Osteocyte (in vitro differentiated cells): ENCODE measurements around the gene HPCAL1. TPM values are rescaled to one million over a fixed set of nuclear protein-coding genes. Genes with fewer than 3 reads are reported as not detected.

Experiments
- DNase-seq: peaks from one replicate; pipeline ENCODE4 v3.0.0; 2021; ENCODE audit warnings: mixed read lengths; ENCODE audit not compliant: unreplicated experiment; ENCODE audit errors: extremely low spot score
- H3K27ac Mint-ChIP-seq: one replicate; pipeline ENCODE4 v1.8.0; 2021; ENCODE audit warnings: mild to moderate bottlenecking, mixed read lengths; ENCODE audit not compliant: unreplicated experiment
- H3K27me3 Mint-ChIP-seq: one replicate; pipeline ENCODE4 v1.8.0; 2021; ENCODE audit warnings: mixed read lengths; ENCODE audit not compliant: unreplicated experiment
- H3K36me3 Mint-ChIP-seq: one replicate; pipeline ENCODE4 v1.8.0; 2021; ENCODE audit warnings: mixed read lengths; ENCODE audit not compliant: unreplicated experiment
- H3K4me1 Mint-ChIP-seq: one replicate; pipeline ENCODE4 v1.8.0; 2021; ENCODE audit warnings: mixed read lengths; ENCODE audit not compliant: unreplicated experiment
- H3K4me3 Mint-ChIP-seq: one replicate; pipeline ENCODE4 v1.8.0; 2021; ENCODE audit warnings: mild to moderate bottlenecking, moderate library complexity, mixed read lengths; ENCODE audit not compliant: unreplicated experiment
- H3K9me3 Mint-ChIP-seq: one replicate; pipeline ENCODE4 v1.8.0; 2021; ENCODE audit warnings: mixed read lengths; ENCODE audit not compliant: unreplicated experiment
- total RNA-seq: library from RNA; stranded (reverse); gene quantifications from 2 replicates; pipeline ENCODE4 v1.2.1, GENCODE V29; 2021
- TF ChIP-seq, protein P1 (sequence below): fragments of 200-600 bp; sonication (generic); IDR thresholded peaks from 2 replicates; pipeline ENCODE4 v1.5.0; 2021; ENCODE audit warnings: antibody characterized with exemption, mild to moderate bottlenecking, moderate library complexity

HPCAL1 gene
- total RNA-seq, 1 donor from 2014 or later: 56.8 TPM

DNA sequence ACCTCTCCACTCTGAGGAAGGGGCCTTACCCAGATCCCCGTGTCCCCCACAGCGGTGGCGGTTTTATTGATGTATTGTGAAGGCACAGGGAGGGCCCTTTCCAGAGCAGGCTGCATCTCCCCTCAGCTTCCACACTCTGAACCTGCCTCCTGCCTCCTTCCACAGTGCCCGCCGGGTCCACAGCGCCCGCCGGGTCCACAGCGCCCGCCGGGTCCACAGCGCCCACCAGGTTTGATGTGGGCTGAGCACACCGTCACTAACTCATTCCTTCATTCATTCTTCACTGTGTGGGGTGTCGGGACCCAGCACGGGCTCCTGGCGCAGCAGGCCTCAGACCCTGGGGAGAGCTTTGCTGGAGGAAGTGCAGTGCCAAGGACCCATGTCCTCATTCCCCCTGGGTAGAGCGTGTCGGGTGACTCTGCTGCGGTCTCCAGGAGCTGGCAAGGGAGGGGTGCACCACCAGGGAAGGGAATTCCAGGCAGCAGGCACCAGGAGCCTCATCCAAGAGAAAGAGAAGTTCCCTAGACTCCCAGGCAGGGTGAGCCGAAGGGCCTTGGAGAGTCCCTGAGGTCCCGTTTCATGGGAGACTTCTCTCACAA, 57.1 kb downstream of the HPCAL1 start:
- Mint-ChIP-seq H3K27ac (no peak overlapping the region), H3K36me3 (no peaks in the 10 kb centered on the region), H3K27me3 (no peaks in the 10 kb centered on the region), H3K4me3 (no peak overlapping the region), H3K4me1 (peaks cover 4% of the 10 kb centered on the region), H3K9me3 (no peaks in the 10 kb centered on the region)
- TF ChIP-seq, protein P1, sequence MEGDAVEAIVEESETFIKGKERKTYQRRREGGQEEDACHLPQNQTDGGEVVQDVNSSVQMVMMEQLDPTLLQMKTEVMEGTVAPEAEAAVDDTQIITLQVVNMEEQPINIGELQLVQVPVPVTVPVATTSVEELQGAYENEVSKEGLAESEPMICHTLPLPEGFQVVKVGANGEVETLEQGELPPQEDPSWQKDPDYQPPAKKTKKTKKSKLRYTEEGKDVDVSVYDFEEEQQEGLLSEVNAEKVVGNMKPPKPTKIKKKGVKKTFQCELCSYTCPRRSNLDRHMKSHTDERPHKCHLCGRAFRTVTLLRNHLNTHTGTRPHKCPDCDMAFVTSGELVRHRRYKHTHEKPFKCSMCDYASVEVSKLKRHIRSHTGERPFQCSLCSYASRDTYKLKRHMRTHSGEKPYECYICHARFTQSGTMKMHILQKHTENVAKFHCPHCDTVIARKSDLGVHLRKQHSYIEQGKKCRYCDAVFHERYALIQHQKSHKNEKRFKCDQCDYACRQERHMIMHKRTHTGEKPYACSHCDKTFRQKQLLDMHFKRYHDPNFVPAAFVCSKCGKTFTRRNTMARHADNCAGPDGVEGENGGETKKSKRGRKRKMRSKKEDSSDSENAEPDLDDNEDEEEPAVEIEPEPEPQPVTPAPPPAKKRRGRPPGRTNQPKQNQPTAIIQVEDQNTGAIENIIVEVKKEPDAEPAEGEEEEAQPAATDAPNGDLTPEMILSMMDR: no peak
- no peak for DNase-seq

DNA sequence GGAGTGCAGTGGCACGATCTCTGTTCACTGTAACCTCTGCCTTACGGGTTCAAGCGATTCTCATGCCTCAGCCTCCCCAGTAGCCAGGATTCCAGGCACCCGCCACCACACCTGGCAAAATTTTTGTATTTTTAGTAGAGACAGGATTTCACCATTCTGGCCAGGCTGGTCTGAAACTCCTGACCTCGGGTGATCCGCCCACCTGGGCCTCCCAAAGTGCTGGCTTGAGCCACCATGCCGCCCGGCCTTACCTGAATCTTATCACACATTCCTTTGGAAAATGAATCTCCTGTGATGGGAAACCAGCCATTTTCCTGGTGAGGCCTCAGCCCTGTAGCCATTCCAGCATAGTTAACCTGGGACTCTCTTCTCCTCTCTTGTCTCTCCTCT, 57.8 kb downstream of the HPCAL1 start:
- Mint-ChIP-seq H3K27ac (no peak overlapping the region), H3K4me1 (peaks cover 4% of the 10 kb centered on the region), H3K36me3 (no peaks in the 10 kb centered on the region), H3K9me3 (no peaks in the 10 kb centered on the region), H3K27me3 (no peaks in the 10 kb centered on the region), H3K4me3 (no peak overlapping the region)
- TF ChIP-seq, protein P1: no peak
- no peak for DNase-seq

DNA sequence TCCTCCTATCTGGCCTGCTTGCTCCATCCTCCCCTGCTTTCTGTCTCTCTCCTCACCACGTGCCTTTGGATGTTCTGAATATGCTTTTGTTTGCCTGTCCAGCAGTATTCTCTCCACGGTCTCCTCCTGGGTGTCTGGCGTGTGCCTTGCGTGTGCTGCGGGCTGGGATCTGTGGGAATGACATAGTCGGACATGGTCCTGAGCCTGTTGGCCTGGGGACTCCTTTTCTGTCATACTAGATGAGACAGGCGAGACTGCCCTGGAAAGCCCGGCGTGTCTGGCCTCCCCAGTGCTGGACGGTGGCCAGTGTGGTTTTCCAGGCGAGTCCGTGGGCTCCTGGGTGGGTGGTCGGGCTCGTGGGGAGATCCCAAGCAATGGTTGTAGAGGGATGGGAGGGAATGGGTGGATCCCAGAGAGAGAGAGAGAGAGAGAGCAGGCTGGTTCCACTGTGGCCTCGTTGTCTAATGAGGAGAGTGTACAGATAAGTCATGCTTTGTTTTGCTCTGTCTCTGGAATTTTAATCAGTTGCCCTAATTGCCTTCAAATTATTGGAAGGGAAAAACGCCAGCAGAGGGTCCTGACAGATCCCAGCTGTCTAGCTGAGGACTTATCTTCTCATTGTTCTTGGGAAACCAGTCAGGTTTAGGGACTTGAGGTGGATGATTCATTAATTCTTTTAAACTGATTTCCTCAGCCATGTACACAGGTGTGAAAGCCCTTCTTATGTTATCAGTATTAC, 58.3 kb downstream of the HPCAL1 start:
- Mint-ChIP-seq H3K36me3 (no peaks in the 10 kb centered on the region), H3K4me1 (peaks cover 4% of the 10 kb centered on the region), H3K27ac (no peak overlapping the region), H3K9me3 (no peaks in the 10 kb centered on the region), H3K27me3 (no peaks in the 10 kb centered on the region), H3K4me3 (no peak overlapping the region)
- no peak for DNase-seq
- TF ChIP-seq, protein P1: no peak

DNA sequence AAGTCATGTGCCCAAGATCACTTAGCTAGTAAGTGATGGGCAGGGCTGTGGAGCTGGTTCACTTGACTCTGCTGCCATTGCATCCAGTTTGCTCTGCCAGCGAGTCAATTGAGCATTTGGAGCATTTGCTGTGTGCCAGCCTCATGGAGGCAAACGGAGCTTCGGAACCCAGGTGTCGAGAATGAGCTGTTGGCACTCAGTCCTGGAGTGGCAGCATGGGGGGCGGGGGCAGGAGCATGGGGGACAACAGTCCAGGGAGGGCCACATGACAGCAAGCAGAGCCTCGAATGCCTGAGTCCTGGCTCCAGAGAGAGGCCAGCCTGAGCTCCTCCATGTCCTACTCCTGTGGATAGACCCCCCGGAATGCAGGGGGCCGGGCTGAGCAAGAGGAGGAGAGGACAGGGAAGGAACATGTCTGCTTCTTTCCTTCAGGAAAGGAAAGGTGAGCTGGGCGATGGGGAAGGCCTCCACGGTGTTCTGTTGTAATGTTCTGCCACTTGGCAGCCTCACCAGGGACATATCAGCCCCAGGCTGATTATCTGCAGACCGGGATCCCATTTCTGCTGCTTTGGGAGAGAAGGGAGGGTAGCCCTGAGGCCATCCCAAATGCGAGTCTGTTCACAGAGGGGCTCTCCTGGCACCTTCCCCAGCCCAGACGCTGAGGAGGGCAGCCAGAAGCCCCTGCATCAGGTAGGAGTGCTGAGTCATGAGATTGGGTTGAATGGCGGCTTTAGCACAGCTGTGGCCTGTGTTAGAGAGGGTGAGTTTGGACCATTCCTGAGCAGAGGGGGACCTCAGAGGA, 59.6 kb downstream of the HPCAL1 start:
- Mint-ChIP-seq H3K27me3 (no peaks in the 10 kb centered on the region), H3K27ac (no peak overlapping the region), H3K9me3 (no peaks in the 10 kb centered on the region), H3K36me3 (no peaks in the 10 kb centered on the region), H3K4me1 (peaks cover 4% of the 10 kb centered on the region), H3K4me3 (no peak overlapping the region)
- no peak for DNase-seq
- TF ChIP-seq, protein P1: no peak
